Activated T-cell treated with anti-CD3 and anti-CD28 coated beads for 24 hours (primary cell): Measurements from ENCODE around the gene CMTM8.

ENCODE experiments used
- DNase-seq: peaks from one replicate; pipeline ENCODE4 v3.0.0-alpha.2; 2020; ENCODE audit warnings: low read depth

The CMTM8 gene

GRCh38 chr3:32337505-32337904 lies 99.0 kb downstream of the CMTM8 start:
- no peak for DNase-seq

DNA sequence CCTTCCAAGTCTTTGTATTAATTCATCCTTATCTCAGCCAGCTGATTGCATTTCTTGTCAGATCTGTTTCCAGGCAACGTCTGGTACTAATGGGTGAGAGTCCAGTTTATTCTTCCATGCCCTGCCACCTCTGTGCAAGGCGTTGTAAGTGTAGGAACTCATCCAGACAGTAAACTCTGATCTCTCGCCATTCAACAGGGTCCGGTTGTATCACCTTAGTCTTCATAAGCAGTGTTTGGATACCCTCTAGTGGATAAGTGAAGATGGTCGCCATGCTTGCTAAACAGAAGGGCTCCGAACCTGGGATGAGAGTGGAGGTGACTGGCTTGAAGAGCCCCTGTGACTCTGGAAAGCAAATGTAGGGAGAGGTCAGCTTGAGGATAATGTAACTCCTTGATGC lies 101.6 kb downstream of the CMTM8 start:
- peak; percentile 4 for DNase-seq

- no peak for DNase-seq
These were observed 102.3 kb downstream of the CMTM8 start for GRCh38 chr3:32340611-32341365.

DNA sequence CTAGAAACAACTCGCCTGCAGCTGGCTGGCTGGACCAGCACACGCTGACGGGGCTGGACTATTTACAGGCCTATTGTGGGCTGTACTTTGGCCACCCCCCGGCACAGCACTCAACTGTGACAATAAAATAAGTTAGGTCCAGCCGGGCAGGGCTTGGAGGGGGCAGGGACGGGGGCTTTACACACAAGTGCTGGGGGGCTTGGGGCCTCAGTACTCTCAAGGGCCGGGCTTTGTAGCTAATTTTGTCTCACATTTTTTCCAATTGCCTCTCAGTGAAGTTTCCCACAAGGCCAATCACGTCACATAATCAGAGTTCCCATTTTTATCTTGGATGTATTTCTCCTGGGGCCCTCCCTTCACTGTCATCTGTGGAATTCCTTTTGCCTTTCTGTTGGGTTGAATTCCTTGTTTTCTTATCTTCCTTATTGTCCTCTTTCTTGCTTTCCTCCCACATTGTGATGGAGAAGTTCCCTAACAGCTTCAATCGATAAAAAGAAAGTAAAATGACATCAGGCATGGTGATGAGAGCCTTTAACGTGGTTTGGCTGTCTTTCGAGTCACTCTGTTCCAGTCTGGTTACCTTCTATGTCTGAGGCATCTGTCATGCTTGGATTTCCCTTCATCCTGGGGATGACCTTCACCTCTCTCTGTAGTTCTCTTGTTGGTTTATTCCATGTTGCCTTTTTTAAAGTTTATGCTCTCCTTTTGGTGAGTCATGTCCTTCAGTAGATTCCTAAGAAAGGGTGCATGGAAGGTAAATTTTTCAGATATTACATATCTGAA lies 109.1 kb downstream of the CMTM8 start:
- DNase-seq: no peak

- DNase-seq: no peak
These were observed 110.7 kb downstream of the CMTM8 start for GRCh38 chr3:32349184-32349583.

GRCh38 chr3:32352563-32352962 lies 114.1 kb downstream of the CMTM8 start:
- DNase-seq: no peak

GRCh38 chr3:32353351-32353750 lies 114.9 kb downstream of the CMTM8 start:
- no peak for DNase-seq

DNA sequence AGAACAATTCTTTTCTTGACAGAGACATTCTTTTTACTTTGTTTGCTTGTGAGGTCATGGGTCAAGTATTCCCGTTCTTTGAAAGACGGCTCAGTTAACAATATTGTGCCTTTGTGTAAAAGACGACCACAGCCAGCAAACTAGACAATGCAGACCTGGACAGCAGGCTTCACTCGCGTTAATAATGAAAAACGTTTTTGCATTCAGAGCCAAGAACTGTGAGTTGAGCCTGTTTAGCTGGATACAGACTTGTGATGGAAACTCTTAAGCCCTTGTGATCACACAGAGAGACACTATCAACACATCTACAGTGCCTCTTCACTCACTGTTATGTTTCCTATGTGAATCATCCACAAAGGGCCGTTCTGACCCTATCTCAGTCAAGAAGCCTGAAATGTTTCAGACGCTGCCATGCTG lies 115.9 kb downstream of the CMTM8 start:
- DNase-seq: no peak

- no peak for DNase-seq
These were observed 117.3 kb downstream of the CMTM8 start for GRCh38 chr3:32355751-32356291.

DNA sequence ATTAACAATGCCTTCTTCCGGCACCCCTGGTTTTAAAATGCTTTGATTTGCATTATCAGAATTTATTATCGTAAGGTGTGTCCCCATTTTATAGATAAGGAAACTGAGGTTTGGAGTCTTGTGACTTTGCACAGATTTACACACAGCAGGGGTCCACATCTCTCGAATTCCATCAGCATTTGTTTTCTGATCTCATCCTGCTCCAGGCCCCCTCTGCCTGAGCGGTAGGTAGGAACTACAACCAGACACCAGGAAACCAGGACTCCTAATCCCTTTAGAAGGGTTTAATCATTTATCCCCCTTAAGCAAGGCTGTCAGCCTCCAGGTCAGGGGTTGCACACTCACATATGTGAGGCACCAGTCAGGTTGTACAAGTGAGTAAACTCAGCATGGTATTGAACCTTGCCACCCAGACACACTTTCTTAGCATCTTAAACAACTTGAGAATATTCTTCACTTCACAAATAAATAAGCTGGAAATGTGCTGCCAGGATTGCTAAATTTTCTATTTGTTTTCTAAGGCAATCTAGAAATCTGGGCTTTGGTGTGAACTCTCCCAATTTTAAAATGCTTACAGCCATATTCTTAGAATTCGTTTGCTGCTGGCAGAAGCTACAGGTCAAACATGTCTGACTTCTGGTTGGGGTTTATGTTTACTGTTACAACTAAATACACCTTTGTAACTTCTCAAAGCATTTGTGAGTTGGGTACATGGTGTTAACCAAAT lies 121.4 kb downstream of the CMTM8 start:
- DNase-seq: no peak

DNA sequence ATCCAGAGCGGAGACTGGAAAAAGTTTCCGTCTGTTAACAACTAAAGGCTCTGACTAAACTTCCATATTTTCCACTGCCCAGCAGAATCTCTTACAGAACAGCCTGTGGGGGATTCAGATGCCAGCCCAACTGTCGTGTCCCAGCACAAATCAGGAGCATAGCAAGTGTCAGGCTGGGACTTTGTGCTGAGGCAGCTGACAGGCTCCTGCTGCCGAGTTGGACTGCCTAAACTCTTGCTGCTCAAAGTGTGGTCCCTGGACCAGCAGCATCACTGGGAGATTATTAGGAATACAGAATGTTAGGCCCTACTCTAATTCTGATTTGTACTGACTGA lies 122.0 kb downstream of the CMTM8 start:
- no peak for DNase-seq

- no peak for DNase-seq
These were observed 128.3 kb downstream of the CMTM8 start for GRCh38 chr3:32366638-32367397.

DNA sequence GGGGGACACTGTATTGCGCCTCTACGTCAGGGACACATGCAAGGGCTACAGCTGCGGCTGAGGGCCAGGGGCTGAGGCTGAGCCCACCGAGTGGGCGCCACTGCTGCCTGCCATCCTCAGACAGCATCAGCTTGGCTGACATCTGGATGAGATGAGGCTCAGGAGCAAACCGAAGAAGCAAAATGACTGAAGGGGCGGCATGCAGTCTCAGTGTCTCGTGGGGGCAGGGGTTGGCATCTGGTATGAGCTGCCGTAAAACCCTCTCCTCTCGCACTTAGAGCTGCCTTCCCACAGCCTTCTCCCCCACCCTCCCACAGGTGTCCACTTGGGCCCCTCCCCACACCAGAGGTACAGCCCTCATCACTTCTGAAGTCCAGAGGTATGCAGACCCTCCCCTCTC lies 129.0 kb downstream of the CMTM8 start:
- no peak for DNase-seq

DNA sequence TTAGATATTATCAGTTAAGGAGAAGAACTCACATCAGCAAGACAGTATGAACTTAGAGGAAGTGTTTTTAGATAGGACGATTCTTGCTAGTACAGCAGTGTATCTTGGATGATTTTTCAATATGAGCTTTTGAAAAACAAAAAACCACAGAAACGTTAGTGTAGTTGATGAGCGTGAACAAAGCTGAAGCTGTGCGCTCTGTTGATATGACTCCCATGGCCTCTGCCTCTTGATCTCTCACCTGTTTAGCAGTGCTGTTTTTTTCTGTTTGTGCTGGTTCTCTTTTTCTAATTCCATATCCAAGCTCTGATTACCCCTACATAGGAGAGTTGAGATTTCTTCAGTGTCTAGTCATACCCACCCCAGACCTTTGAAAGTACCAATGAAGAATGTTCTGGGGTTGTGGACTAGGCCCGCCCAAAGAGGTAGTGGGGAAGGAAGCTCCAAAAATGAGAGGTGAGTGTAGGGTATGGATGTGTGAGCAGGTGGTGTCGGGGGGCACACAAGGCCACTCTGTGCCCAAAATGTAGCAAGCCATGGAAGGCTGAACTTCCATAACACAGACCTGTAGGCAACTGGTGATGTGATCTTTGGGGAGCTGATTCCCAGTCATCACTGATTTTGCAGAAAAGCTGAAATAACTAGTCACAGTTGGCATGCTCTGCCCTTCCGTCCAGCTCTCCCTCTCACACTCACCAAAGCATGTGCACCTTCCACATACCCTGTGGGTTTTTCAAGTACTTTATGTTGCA lies 133.2 kb downstream of the CMTM8 start:
- DNase-seq: no peak

DNA sequence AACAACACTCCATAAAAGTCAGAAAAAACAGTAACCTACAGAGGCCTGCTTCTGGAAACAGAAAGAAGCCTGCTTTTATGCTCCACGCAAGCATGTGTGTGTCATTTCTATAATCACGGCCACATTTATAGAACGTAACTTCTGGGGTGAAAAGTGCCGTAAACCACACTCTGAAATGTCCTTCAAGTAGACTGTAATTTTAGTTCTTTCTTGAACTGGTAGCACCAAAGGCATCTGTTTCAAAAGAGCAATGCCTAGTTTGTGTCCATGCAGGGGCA lies 133.7 kb downstream of the CMTM8 start:
- DNase-seq: no peak

DNA sequence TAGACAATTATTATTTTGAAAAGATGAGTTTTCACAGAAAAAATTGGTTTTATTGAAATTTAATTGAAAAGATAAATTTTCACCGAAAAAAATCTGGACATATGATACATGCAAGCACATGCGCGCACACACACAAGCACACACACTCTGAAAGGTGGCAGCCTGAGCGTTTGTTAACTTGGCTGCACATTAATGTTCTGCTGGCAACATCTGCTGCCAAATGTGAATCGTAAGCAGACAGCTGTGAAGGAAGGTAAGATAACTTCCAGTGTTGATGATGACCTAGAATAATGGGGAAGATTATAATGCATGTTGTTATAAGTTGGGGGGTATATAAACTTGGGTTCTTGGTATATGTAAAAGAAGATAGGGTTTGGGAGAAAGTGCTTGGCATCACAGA lies 134.8 kb downstream of the CMTM8 start:
- DNase-seq: no peak

GRCh38 chr3:32373844-32374243 lies 135.4 kb downstream of the CMTM8 start:
- no peak for DNase-seq

GRCh38 chr3:32374788-32375595 lies 136.5 kb downstream of the CMTM8 start:
- peak; percentile 62 for DNase-seq

GRCh38 chr3:32375596-32375930 lies 137.1 kb downstream of the CMTM8 start:
- no peak for DNase-seq

GRCh38 chr3:32376115-32376514 lies 137.6 kb downstream of the CMTM8 start:
- DNase-seq: no peak
